Endothelial cell of umbilical vein (primary cell): Measurements from ENCODE around the gene CFAP73. TPM values are rescaled to one million over a fixed set of nuclear protein-coding genes. Genes with fewer than 3 reads are reported as not detected.

ENCODE experiments used
- BruUV-seq: library from RNA; stranded (reverse); fragments of 400-500 nt; replicated peaks from 2 replicates; lab custom pipeline; 2021; lab: Mats Ljungman, UMichigan
- CTCF ChIA-PET: fragments of 300-600, 350-600 bp; sonication (Branson Sonifier 250); formaldehyde crosslinking; loops from one replicate; lab custom pipeline; 2021; ENCODE audit warnings: antibody characterized with exemption, inconsistent platforms; lab: Charles Lee
- POLR2A ChIA-PET: fragments of 300-600, 350-600 bp; sonication (Branson Sonifier 250); formaldehyde crosslinking; loops from one replicate; lab custom pipeline; 2021; ENCODE audit warnings: antibody characterized with exemption, inconsistent platforms; lab: Charles Lee
- DNase-seq: peaks from one replicate; pipeline ENCODE4 v3.0.0-alpha.2; 2011; ENCODE audit warnings: low read depth, low spot score
- FAIRE-seq: peaks from 2 replicates; lab custom pipeline; 2011; peaks lifted over from hg19 to GRCh38; lab: Jason Lieb, UNC
- H2AFZ ChIP-seq: 2 replicates; pipeline ENCODE4 v1.6.0; 2012; ENCODE audit warnings: low read depth, low read length, control low read depth, inconsistent platforms
- H3K27ac ChIP-seq: 2 replicates; pipeline ENCODE4 v1.5.1; 2011; ENCODE audit warnings: low read depth, mild to moderate bottlenecking, control low read depth, low read length, moderate library complexity; ENCODE audit not compliant: insufficient read depth
- H3K27me3 ChIP-seq, 2 experiments: 2 replicates each; pipeline versions ENCODE4 v1.6.0 to v1.6.1; 2011; ENCODE audit warnings: low read length in 2 of 2, mixed read lengths in 1 of 2; ENCODE audit not compliant: control insufficient read depth in 2 of 2, insufficient read depth in 2 of 2
- H3K36me3 ChIP-seq, 2 experiments: 2 replicates in 1 of 2; 3 replicates in 1 of 2; pipeline ENCODE4 v1.5.1; 2011; ENCODE audit warnings: low read length in 2 of 2, mild to moderate bottlenecking in 1 of 2, moderate library complexity in 1 of 2; ENCODE audit not compliant: control insufficient read depth in 2 of 2, insufficient read depth in 2 of 2; ENCODE audit errors: extremely low read depth in 1 of 2
- H3K4me1 ChIP-seq: 3 replicates; pipeline ENCODE4 v1.5.1; 2011; ENCODE audit warnings: mild to moderate bottlenecking, low read length; ENCODE audit not compliant: control insufficient read depth, insufficient read depth; ENCODE audit errors: extremely low read depth
- H3K4me2 ChIP-seq: 2 replicates; pipeline ENCODE4 v1.6.1; 2011; ENCODE audit warnings: low read length, control low read depth, mixed read lengths; ENCODE audit not compliant: insufficient read depth
- H3K4me3 ChIP-seq, 3 experiments: fragments of 200-600 bp in 1 of 3; sonication (generic), shearing (Covaris generic) in 1 of 3; replicated peaks in 1 of 3; 2 replicates each; pipeline ENCODE4 v1.5.1; 2011 to 2016; ENCODE audit warnings: control low read depth in 3 of 3, low read length in 3 of 3, mild to moderate bottlenecking in 2 of 3, inconsistent platforms in 1 of 3, low read depth in 1 of 3, moderate library complexity in 1 of 3; ENCODE audit not compliant: insufficient read depth in 1 of 3
- H3K79me2 ChIP-seq: 2 replicates; pipeline ENCODE4 v1.6.0; 2012; ENCODE audit warnings: low read length, inconsistent platforms; ENCODE audit not compliant: control insufficient read depth, insufficient read depth
- H3K9ac ChIP-seq: replicated peaks from 2 replicates; pipeline ENCODE3; 2011; ENCODE audit warnings: low read length, control low read depth; ENCODE audit not compliant: insufficient read depth; ENCODE audit errors: extremely low read depth
- H3K9me1 ChIP-seq: replicated peaks from 3 replicates; pipeline ENCODE4 v1.6.0; 2011; ENCODE audit warnings: mild to moderate bottlenecking, low read length; ENCODE audit not compliant: control insufficient read depth, insufficient read depth; ENCODE audit errors: extremely low read depth
- H3K9me3 ChIP-seq: replicated peaks from 2 replicates; pipeline ENCODE4 v1.5.1; 2012; ENCODE audit warnings: low read length, inconsistent platforms; ENCODE audit not compliant: control insufficient read depth, insufficient read depth
- H4K20me1 ChIP-seq: replicated peaks from 2 replicates; pipeline ENCODE3; 2011; ENCODE audit warnings: mild to moderate bottlenecking, low read length; ENCODE audit not compliant: control insufficient read depth, insufficient read depth; ENCODE audit errors: extremely low read depth
- EZH2 ChIP-seq: IDR thresholded peaks from 2 replicates; pipeline ENCODE4 v1.6.1; 2012; ENCODE audit warnings: borderline replicate concordance, low read depth, mild to moderate bottlenecking, moderate library complexity, low read length, inconsistent platforms; ENCODE audit not compliant: severe bottlenecking
- FOS ChIP-seq: IDR thresholded peaks from 2 replicates; pipeline ENCODE4 v1.6.1; 2011; ENCODE audit warnings: mild to moderate bottlenecking, low read length, moderate library complexity, borderline replicate concordance; ENCODE audit not compliant: insufficient read depth
- GATA2 ChIP-seq: IDR thresholded peaks from 2 replicates; pipeline ENCODE4 v1.7.0; 2011; ENCODE audit warnings: low read depth, mild to moderate bottlenecking, moderate library complexity, mixed read lengths, low read length; ENCODE audit not compliant: insufficient read length, insufficient read depth
- JUN ChIP-seq: IDR thresholded peaks from 2 replicates; pipeline ENCODE4 v1.6.1; 2011; ENCODE audit warnings: borderline replicate concordance, low read depth; ENCODE audit not compliant: insufficient read length, insufficient read depth
- MYC ChIP-seq: IDR thresholded peaks from one replicate; pipeline ENCODE4 v1.6.1; 2011; ENCODE audit warnings: mild to moderate bottlenecking, low read depth, low read length
- POLR2A ChIP-seq: IDR thresholded peaks from 2 replicates; pipeline ENCODE4 v1.6.1; 2012; ENCODE audit warnings: low read depth, mild to moderate bottlenecking, control low read depth, low read length
- POLR2AphosphoS5 ChIP-seq: IDR thresholded peaks from 2 replicates; pipeline ENCODE4 v1.6.1; 2012; ENCODE audit warnings: low read depth, mild to moderate bottlenecking, control low read depth, low read length, moderate library complexity; ENCODE audit not compliant: insufficient read depth
- dilution Hi-C: fragments of 300-500 bp; cut with MboI; formaldehyde crosslinking; loops from one replicate; pipeline ENCODE4 v1.15.0; 2019; ENCODE audit warnings: low sequenced_read_pairs; ENCODE audit not compliant: extremely low pct_ligation_motif_present
- intact Hi-C: fragments of 100-400 bp; cut with micrococcal nuclease; formaldehyde crosslinking; loops from one replicate; pipeline ENCODE4 v1.10.0; 2022
- polyA plus RNA-seq, 4 experiments: library from polyadenylated mRNA; depleted of rRNA in 3 of 4; stranded (reverse) in 3 of 4; unstranded in 1 of 4; fragments of >200 nt; gene quantifications; 2 replicates each; pipeline versions ENCODE4 v1.2.1 to v1.2.3, GENCODE V29; 2011 to 2012; ENCODE audit warnings: missing spikeins in 1 of 4
- total RNA-seq: library from RNA; stranded (reverse); gene quantifications from 2 replicates; pipeline ENCODE4 v1.2.3, GENCODE V29; 2021
- TF ChIP-seq, protein P1 (sequence below): IDR thresholded peaks from 2 replicates; pipeline ENCODE4 v1.6.1; 2011; ENCODE audit not compliant: insufficient read depth, insufficient read length
- TF ChIP-seq, protein P2 (sequence below), 2 donors: IDR thresholded peaks; 1 replicate in 1 of 2; 2 replicates in 1 of 2; pipeline ENCODE4 v1.5.1; 2011; ENCODE audit warnings: low read length in 2 of 2, mild to moderate bottlenecking in 2 of 2, moderate library complexity in 2 of 2, control low read depth in 1 of 2, inconsistent platforms in 1 of 2, low read depth in 1 of 2; ENCODE audit not compliant: insufficient read depth in 1 of 2; ENCODE audit errors: extremely low read depth in 1 of 2

Gene CFAP73
- total and polyA plus RNA-seq, 2 donors (not counting 3 experiments of a cell fraction or from before 2014, with no cell fraction given): not detected

DNA sequence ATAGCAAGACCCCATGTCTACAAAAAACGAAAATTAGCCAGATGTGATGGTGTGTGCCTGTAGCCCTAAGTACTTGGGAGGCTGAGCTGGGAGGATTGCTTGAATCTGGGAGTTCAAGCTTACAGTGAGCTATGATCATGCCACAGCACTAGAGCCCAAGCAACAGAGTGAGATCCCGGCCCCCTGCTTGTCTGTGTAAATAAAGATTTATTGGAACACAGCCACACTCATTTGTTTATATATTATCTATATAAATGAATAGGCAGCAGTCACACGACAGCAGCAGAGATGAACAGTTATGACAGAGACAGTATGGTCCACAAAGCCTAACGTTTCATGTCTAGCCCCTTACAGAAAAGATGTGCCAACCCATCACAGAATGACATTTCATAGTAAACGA, 20.9 kb downstream of the CFAP73 start:
- no peak overlapping the region for H3K4me2 ChIP-seq
- H3K27ac ChIP-seq: no peak overlapping the region
- BruUV-seq: no TSS peak
- ChIA-PET POLR2A (no interaction called here), CTCF (interaction anchor here (1.2 to 6.4 kb wide), 2 partner anchors 177 to 255 kb away, joined by 3 to 83 read pairs; no protein-coding TSS in a partner anchor)
- H3K4me3 ChIP-seq: no peak overlapping the region
- H4K20me1 ChIP-seq: no peaks in the 10 kb centered on the region
- H2AFZ ChIP-seq: no peak overlapping the region
- no peaks in the 10 kb centered on the region for H3K79me2 ChIP-seq
- no peak for DNase-seq
- H3K9ac ChIP-seq: no peak overlapping the region
- H3K27me3 ChIP-seq: no peaks in the 10 kb centered on the region
- peaks cover 20 to 48% of the 10 kb centered on the region in 2 experiments for H3K36me3 ChIP-seq
- TF ChIP-seq POLR2AphosphoS5 (no peak), POLR2A (no peak), MYC (no peak), GATA2 (no peak), EZH2 (no peak), JUN (no peak), FOS (no peak)
- TF ChIP-seq, protein P1, sequence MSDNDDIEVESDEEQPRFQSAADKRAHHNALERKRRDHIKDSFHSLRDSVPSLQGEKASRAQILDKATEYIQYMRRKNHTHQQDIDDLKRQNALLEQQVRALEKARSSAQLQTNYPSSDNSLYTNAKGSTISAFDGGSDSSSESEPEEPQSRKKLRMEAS: no peak
- TF ChIP-seq, protein P2, sequence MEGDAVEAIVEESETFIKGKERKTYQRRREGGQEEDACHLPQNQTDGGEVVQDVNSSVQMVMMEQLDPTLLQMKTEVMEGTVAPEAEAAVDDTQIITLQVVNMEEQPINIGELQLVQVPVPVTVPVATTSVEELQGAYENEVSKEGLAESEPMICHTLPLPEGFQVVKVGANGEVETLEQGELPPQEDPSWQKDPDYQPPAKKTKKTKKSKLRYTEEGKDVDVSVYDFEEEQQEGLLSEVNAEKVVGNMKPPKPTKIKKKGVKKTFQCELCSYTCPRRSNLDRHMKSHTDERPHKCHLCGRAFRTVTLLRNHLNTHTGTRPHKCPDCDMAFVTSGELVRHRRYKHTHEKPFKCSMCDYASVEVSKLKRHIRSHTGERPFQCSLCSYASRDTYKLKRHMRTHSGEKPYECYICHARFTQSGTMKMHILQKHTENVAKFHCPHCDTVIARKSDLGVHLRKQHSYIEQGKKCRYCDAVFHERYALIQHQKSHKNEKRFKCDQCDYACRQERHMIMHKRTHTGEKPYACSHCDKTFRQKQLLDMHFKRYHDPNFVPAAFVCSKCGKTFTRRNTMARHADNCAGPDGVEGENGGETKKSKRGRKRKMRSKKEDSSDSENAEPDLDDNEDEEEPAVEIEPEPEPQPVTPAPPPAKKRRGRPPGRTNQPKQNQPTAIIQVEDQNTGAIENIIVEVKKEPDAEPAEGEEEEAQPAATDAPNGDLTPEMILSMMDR (IDR thresholded peaks at IDR 0.05; ENCODE audit: extremely low read depth in 1 of 2, insufficient read depth in 1 of 2, low read depth in 1 of 2, low read length in 2 of 2): no peak
- FAIRE-seq: no peak
- H3K9me1 ChIP-seq: no peaks in the 10 kb centered on the region
- dilution Hi-C loops (no loop called here), intact Hi-C loops (no loop called here)
- H3K9me3 ChIP-seq: no peaks in the 10 kb centered on the region
- H3K4me1 ChIP-seq: no peaks in the 10 kb centered on the region
